GM21515 (cell line): ENCODE data around the gene LRRC37A2.
"Not testable (repeated sequence)": the region's sequence is repeated elsewhere in the genome, so short reads cannot be mapped to it uniquely, and the experiment has no call there.

ENCODE experiments used
- ATAC-seq: cut with Tn5 transposase; IDR thresholded peaks from one replicate; pipeline ENCODE4 v1.9.1; 2021; ENCODE audit not compliant: unreplicated experiment

The LRRC37A2 gene

GRCh38 chr17:46591332-46591731 is 79.1 kb downstream of the LRRC37A2 start:
- not testable (repeated sequence) for ATAC-seq

- ATAC-seq, result not testable (repeated sequence)
Observed at GRCh38 chr17:46598344-46598931, 86.2 kb downstream of the LRRC37A2 start.

GRCh38 chr17:46600767-46601166 is 88.5 kb downstream of the LRRC37A2 start:
- not testable (repeated sequence) for ATAC-seq

GRCh38 chr17:46603125-46603524 is 90.9 kb downstream of the LRRC37A2 start:
- not testable (repeated sequence) for ATAC-seq
